K562 (cell line): Measurements from ENCODE around the gene SAE1. TPM values are rescaled to one million over a fixed set of nuclear protein-coding genes. Genes with fewer than 3 reads are reported as not detected.

Experiments used
- ATF6 ChIP-seq: sonication (generic); formaldehyde crosslinking; IDR thresholded peaks from 2 replicates; pipeline ENCODE4 v1.4.0; 2020; ENCODE audit warnings: mild to moderate bottlenecking, missing genetic modification reagents
- C11orf30 ChIP-seq: fragments of 450-650 bp; IDR thresholded peaks from 2 replicates; pipeline ENCODE4 v1.6.1; 2016; ENCODE audit warnings: low read depth, mild to moderate bottlenecking
- ESRRA ChIP-seq: fragments of 450-650 bp; IDR thresholded peaks from 2 replicates; pipeline ENCODE4 v1.6.1; 2014; ENCODE audit warnings: low read depth, mild to moderate bottlenecking, moderate library complexity, borderline replicate concordance
- FOXM1 ChIP-seq, 2 experiments: fragments of 450-650 bp in 1 of 2; sonication (generic) in 1 of 2; formaldehyde crosslinking in 1 of 2; IDR thresholded peaks; 2 replicates each; pipeline versions ENCODE4 v1.6.1 to v1.9.0; 2017 to 2022; ENCODE audit warnings: low read depth in 2 of 2, mild to moderate bottlenecking in 2 of 2, missing genetic modification reagents in 1 of 2, moderate library complexity in 1 of 2
- HDAC6 ChIP-seq: IDR thresholded peaks from 2 replicates; pipeline ENCODE4 v1.6.1; 2012; ENCODE audit warnings: low read depth, mild to moderate bottlenecking, control low read depth, inconsistent platforms, low read length, moderate library complexity
- JUND ChIP-seq, 2 experiments: IDR thresholded peaks; 2 replicates in 1 of 2; 3 replicates in 1 of 2; pipeline ENCODE4 v1.6.1; 2011; ENCODE audit warnings: borderline replicate concordance in 2 of 2, low read depth in 2 of 2, low read length in 2 of 2, improper control_type of control experiment in 1 of 2, missing biosample characterization in 1 of 2, missing genetic modification characterization in 1 of 2, missing genetic modification reagents in 1 of 2
- MCM7 ChIP-seq, 2 experiments: fragments of 450-650 bp; IDR thresholded peaks; 2 replicates each; pipeline ENCODE4 v1.6.1; 2016 to 2018
- MEF2D ChIP-seq: conservative IDR thresholded peaks from 2 replicates; pipeline ENCODE4 v1.6.1; 2016; ENCODE audit warnings: low read depth, missing genetic modification characterization, missing compliant biosample characterization
- NFIX ChIP-seq: fragments of 250-450 bp; sonication (Bioruptor Pico); IDR thresholded peaks from 2 replicates; pipeline ENCODE4 v1.4.0; 2020; ENCODE audit warnings: low read depth, mild to moderate bottlenecking, moderate library complexity
- SAFB ChIP-seq: fragments of 200-400 bp; formaldehyde crosslinking; IDR thresholded peaks from 2 replicates; pipeline ENCODE4 v1.6.1; 2017; ENCODE audit warnings: low read depth, low read length, borderline replicate concordance
- SAFB2 ChIP-seq: fragments of 200-400 bp; formaldehyde crosslinking; IDR thresholded peaks from 2 replicates; pipeline ENCODE4 v1.6.1; 2018; ENCODE audit warnings: borderline replicate concordance, low read length, low read depth, moderate library complexity; ENCODE audit not compliant: severe bottlenecking
- SRSF9 ChIP-seq: fragments of 200-400 bp; formaldehyde crosslinking; IDR thresholded peaks from 2 replicates; pipeline ENCODE4 v1.6.1; 2017; ENCODE audit warnings: low read depth, low read length, borderline replicate concordance
- STAT5A ChIP-seq: IDR thresholded peaks from 2 replicates; pipeline ENCODE4 v1.6.1; 2012; ENCODE audit warnings: low read length, inconsistent platforms, borderline replicate concordance
- TAF7 ChIP-seq: fragments of 450-650 bp; IDR thresholded peaks from 2 replicates; pipeline ENCODE4 v1.6.1; 2016; ENCODE audit warnings: missing genetic modification characterization, missing compliant biosample characterization
- TEAD2 ChIP-seq: fragments of 450-650 bp; IDR thresholded peaks from 2 replicates; pipeline ENCODE4 v1.6.1; 2016; ENCODE audit warnings: missing genetic modification characterization, control low read depth, missing compliant biosample characterization
- TFE3 ChIP-seq: fragments of 450-650 bp; formaldehyde crosslinking; IDR thresholded peaks from 2 replicates; pipeline ENCODE4 v1.4.0; 2020; ENCODE audit warnings: mild to moderate bottlenecking, mixed read lengths
- U2AF2 ChIP-seq: fragments of 200-400 bp; formaldehyde crosslinking; optimal IDR thresholded peaks from 2 replicates; pipeline ENCODE3; 2017; ENCODE audit warnings: low read depth, mild to moderate bottlenecking, low read length
- ZNF316 ChIP-seq: fragments of 450-650 bp; IDR thresholded peaks from 2 replicates; pipeline ENCODE4 v1.6.1; 2016
- ZNF707 ChIP-seq: fragments of 250-450 bp; sonication (Bioruptor Pico); conservative IDR thresholded peaks from 2 replicates; pipeline ENCODE4 v1.8.0; 2022; ENCODE audit warnings: inconsistent platforms, mild to moderate bottlenecking, moderate library complexity
- ZNF76 ChIP-seq: fragments of 250-450 bp; sonication (Bioruptor Pico); IDR thresholded peaks from 2 replicates; pipeline ENCODE4 v1.4.0; 2020; ENCODE audit warnings: mild to moderate bottlenecking, moderate library complexity, borderline replicate concordance
- ZNF77 ChIP-seq: fragments of 250-450 bp; sonication (Bioruptor Pico); IDR thresholded peaks from 2 replicates; pipeline ENCODE4 v1.5.0; 2020
- polyA plus RNA-seq, 8 experiments: library from polyadenylated mRNA; depleted of rRNA in 4 of 8; stranded (reverse) in 5 of 8; unstranded in 3 of 8; fragments of >200 nt; fragmentation: Nextera tagmentation in 2 of 8; fragmentation: Illumina TruSeq in 1 of 8; extraction: Ambion mirVana in 2 of 8; extraction: Trizol in 1 of 8; gene quantifications; 2 replicates each; pipeline versions ENCODE4 v1.2.1 to v1.2.3, GENCODE V29; 2011 to 2014; ENCODE audit warnings: inconsistent platforms in 1 of 8, missing spikeins in 1 of 8
- total RNA-seq, 7 experiments: library from RNA; depleted of rRNA in 6 of 7; stranded (reverse); fragments of >200 nt in 6 of 7; fragmentation: Illumina TruSeq in 2 of 7; extraction: Trizol in 2 of 7; gene quantifications; 2 replicates each; pipeline versions ENCODE4 v1.2.1 to v1.2.3, GENCODE V29; 2011 to 2021; ENCODE audit warnings: low replicate concordance in 1 of 7

Gene SAE1
- total and polyA plus RNA-seq, 9 of the 15 experiments (the other 6 are each of a cell fraction or from before 2014, with no cell fraction given), result 82.8 to 299 (median 217) TPM

- peak; percentile 91 for TF ChIP-seq TFE3 (CRISPR knock-in tag)
- no peak for TF ChIP-seq ZNF77 (CRISPR knock-in tag)
- no peak for TF ChIP-seq TEAD2 (tag)
- TF ChIP-seq STAT5A, result peak; percentile 51; the same call in 1 of the 2 replicates
- no peak for TF ChIP-seq U2AF2
- no peak for TF ChIP-seq NFIX (CRISPR knock-in tag)
- no peak for TF ChIP-seq FOXM1 (IDR thresholded peaks at IDR 0.05; ENCODE audit: low read depth)
- TF ChIP-seq FOXM1 (CRISPR knock-in tag; IDR thresholded peaks at IDR 0.05; ENCODE audit: low read depth), result 0 out of 2 replicates have a peak, but pooled peaks have one; percentile 35
- TF ChIP-seq ZNF76 (CRISPR knock-in tag), result no peak
- no peak for TF ChIP-seq SAFB
- TF ChIP-seq ATF6, result 0 out of 2 replicates have a peak, but pooled peaks have one; percentile 14
- 0 out of 2 replicates have a peak, but pooled peaks have one; percentile 56 for TF ChIP-seq HDAC6
- no peak for TF ChIP-seq ZNF707
- TF ChIP-seq ZNF316, result 0 out of 2 replicates have a peak, but pooled peaks have one; percentile 22
- TF ChIP-seq JUND (IDR thresholded peaks at IDR 0.05; ENCODE audit: borderline replicate concordance, low read depth, low read length), result peak; percentile 12; the same call in 1 of the 2 replicates
- peak; percentile 52; the same call in 1 of the 3 replicates for TF ChIP-seq JUND (tag; IDR thresholded peaks at IDR 0.05; ENCODE audit: borderline replicate concordance, low read depth, low read length)
- TF ChIP-seq SRSF9, result no peak
- TF ChIP-seq MEF2D (tag), result 0 out of 2 replicates have a peak, but pooled peaks have one; percentile 16
- TF ChIP-seq TAF7 (tag), result no peak; the same call in 1 of the 2 replicates
- TF ChIP-seq C11orf30, result peak; percentile 19; the same call in 1 of the 2 replicates
- peak in 1 of 2 experiments; percentile 58; a peak in 1 of 4 replicates for TF ChIP-seq MCM7 (IDR thresholded peaks at IDR 0.05)
- TF ChIP-seq SAFB2, result no peak
- no peak for TF ChIP-seq ESRRA
These were observed 98.5 kb downstream of the SAE1 start (continued) for GRCh38 chr19:47228937-47229675.
